Measurements from ENCODE around the gene VIPR2. TPM values are rescaled to one million over a fixed set of nuclear protein-coding genes. Genes with fewer than 3 reads are reported as not detected.

Gene VIPR2
- total RNA-seq, 4 donors from 2014 or later: 0.33 to 0.56 TPM; not detected in 2

DNA sequence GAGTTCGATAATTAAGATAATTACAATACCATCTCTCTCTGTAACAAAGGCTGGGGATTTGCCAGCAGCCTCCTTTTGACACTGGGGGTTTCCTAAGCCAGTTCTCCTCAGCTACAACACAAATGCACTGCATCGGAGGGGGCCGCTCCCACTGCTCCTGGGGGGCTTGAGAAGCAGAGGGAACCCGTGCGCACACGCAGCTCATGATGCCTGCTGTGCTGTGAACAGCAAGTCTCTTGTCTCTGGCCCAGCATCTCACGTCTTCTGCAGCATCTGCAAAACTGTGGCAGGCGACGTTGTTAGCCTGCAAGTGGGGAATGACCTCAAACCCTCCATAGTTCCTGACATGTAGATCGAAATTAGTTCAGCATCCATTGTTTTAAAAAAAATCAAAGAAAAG lies 5.5 kb downstream of the VIPR2 start:
- DNase-seq: no peak

DNA sequence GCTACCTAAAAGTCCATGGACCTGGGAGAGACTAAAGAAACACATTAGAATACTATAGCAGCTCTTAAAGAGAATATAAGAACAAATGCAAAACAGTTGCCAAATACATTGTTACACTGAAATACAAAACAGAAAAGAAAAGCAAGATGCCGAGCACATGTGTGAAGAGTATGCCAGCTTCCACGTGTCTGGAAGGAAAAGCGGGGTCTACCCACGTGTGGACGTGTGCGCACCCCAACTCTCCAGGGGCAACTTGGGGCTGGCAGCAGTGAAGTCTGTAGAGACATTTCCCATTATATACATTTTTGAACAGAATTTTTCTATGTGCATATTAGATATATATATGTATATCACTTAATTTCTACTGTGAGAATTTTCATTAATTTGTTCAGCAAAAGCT lies 6.2 kb downstream of the VIPR2 start:
- TF ChIP-seq POLR2A (IDR thresholded peaks at IDR 0.05): no peak
- TF ChIP-seq, protein P1, sequence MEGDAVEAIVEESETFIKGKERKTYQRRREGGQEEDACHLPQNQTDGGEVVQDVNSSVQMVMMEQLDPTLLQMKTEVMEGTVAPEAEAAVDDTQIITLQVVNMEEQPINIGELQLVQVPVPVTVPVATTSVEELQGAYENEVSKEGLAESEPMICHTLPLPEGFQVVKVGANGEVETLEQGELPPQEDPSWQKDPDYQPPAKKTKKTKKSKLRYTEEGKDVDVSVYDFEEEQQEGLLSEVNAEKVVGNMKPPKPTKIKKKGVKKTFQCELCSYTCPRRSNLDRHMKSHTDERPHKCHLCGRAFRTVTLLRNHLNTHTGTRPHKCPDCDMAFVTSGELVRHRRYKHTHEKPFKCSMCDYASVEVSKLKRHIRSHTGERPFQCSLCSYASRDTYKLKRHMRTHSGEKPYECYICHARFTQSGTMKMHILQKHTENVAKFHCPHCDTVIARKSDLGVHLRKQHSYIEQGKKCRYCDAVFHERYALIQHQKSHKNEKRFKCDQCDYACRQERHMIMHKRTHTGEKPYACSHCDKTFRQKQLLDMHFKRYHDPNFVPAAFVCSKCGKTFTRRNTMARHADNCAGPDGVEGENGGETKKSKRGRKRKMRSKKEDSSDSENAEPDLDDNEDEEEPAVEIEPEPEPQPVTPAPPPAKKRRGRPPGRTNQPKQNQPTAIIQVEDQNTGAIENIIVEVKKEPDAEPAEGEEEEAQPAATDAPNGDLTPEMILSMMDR (IDR thresholded peaks at IDR 0.05): no peak
- Histone ChIP-seq H3K27ac (no peak overlapping the region), H3K36me3 (no peaks in the 10 kb centered on the region), H3K4me1 (peaks cover under 1% of the 10 kb centered on the region in 2 donors), H3K4me3 (replicated peaks in 1 of 3) (no peak overlapping the region), H3K27me3 (peaks cover under 1% of the 10 kb centered on the region), H3K9me3 (no peaks in the 10 kb centered on the region)
- 93 to 94% methylated on average over 6 of the region's 6 CpGs for WGBS, 2 donors
- intact Hi-C loops (cut with DNase I): no loop called here
- no peak for DNase-seq

More for the DNA sequence above, 5.5 kb downstream of the VIPR2 start:
- Histone ChIP-seq H3K9me3 (no peaks in the 10 kb centered on the region), H3K36me3 (no peaks in the 10 kb centered on the region), H3K27me3 (peaks cover 7% of the 10 kb centered on the region), H3K4me1 (peaks cover 7% of the 10 kb centered on the region in 2 donors), H3K4me3 (replicated peaks in 1 of 3) (no peak overlapping the region), H3K27ac (no peak overlapping the region)
- intact Hi-C loops (cut with DNase I): no loop called here
- WGBS, 2 donors: 92 to 93% methylated on average over 10 of the region's 10 CpGs
- TF ChIP-seq, protein P1 (IDR thresholded peaks at IDR 0.05): no peak
- no peak for TF ChIP-seq POLR2A (IDR thresholded peaks at IDR 0.05)

DNA sequence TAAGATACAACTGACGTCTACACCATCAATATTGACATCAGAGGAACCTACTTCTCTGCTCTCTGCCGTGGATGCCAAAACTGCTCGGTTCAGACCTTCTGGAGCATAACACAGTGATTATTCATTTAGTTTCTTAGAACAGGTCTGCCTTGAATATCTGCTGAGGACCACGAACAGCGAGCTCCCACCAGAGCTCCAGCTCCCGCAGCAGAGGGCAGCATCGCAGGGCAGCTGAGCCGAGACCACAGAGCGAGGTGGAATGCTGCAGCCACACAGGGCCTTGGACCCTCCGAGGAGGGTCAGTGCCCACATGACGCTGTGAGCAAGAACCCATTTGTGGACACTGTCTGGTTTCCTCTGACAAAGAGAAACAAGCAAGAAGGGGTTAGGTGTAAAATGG lies 6.8 kb downstream of the VIPR2 start:
- TF ChIP-seq POLR2A (IDR thresholded peaks at IDR 0.05): no peak
- TF ChIP-seq, protein P1 (IDR thresholded peaks at IDR 0.05): no peak

DNA sequence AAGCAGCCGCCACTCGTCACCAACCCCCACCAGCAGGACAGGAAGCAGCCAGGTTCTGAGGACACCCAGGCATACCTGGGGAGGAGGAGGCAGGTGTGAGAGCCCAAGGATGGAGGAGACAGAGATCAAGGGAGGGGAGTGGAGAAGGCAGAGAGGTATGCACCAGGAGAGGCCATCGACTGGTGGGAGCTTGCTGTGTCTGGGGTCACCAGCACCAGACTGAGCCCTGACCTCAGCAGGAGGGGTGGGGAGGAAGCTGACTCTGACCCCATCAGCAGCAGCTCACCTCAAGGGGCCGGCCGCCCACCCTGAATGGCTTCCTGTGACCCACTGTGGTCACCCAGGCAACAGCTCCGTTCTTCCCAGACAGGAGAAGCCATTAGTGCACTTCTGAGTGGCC lies 7.8 kb downstream of the VIPR2 start:
- DNase-seq: no peak
- intact Hi-C loops (cut with DNase I): no loop called here
- H3K36me3 ChIP-seq: no peaks in the 10 kb centered on the region
- no peaks in the 10 kb centered on the region for H3K27me3 ChIP-seq
- H3K4me3 ChIP-seq (replicated peaks in 1 of 3): no peak overlapping the region
- no peaks in the 10 kb centered on the region for H3K4me1 ChIP-seq
- 50 to 51% methylated on average over 6 of the region's 6 CpGs for WGBS, 2 donors
- H3K27ac ChIP-seq: no peak overlapping the region
- no peak for TF ChIP-seq POLR2A (IDR thresholded peaks at IDR 0.05)
- TF ChIP-seq, protein P1 (IDR thresholded peaks at IDR 0.05): no peak
- no peaks in the 10 kb centered on the region for H3K9me3 ChIP-seq

More for the DNA sequence above, 6.8 kb downstream of the VIPR2 start:
- intact Hi-C loops (cut with DNase I): no loop called here
- no peak for DNase-seq
- Histone ChIP-seq H3K27me3 (no peaks in the 10 kb centered on the region), H3K9me3 (no peaks in the 10 kb centered on the region), H3K4me3 (replicated peaks in 1 of 3) (no peak overlapping the region), H3K36me3 (no peaks in the 10 kb centered on the region), H3K27ac (no peak overlapping the region), H3K4me1 (no peaks in the 10 kb centered on the region)
- WGBS, 2 donors: 89% methylated on average over 11 of the region's 11 CpGs

DNA sequence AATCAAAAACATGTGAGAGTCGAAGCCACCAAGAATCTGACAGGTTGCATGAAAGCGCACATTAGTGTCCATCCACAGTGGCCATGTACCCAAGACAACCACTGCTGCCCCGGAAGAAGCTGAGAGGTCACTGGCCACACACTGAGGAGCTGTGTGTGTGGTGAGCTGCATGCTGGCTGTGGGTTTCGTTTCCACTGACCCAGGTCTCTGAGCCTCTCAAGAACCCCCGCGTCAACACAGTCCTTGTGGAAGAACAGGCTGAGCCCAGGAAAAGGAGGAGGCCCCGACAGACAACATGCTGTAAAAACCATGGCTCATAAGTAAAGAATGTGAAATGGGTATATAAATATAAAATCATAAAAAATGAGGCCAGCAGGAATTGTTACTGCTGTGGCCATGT lies 8.2 kb downstream of the VIPR2 start:
- WGBS, 2 donors: 75 to 88% methylated on average over 6 to 7 of the region's 7 CpGs
- no peaks in the 10 kb centered on the region for H3K27me3 ChIP-seq
- no peak for DNase-seq
- no peak for TF ChIP-seq POLR2A (IDR thresholded peaks at IDR 0.05)
- TF ChIP-seq, protein P1 (IDR thresholded peaks at IDR 0.05): no peak
- no peaks in the 10 kb centered on the region for H3K36me3 ChIP-seq
- intact Hi-C loops (cut with DNase I): no loop called here
- H3K9me3 ChIP-seq: no peaks in the 10 kb centered on the region
- H3K27ac ChIP-seq: no peak overlapping the region
- no peaks in the 10 kb centered on the region for H3K4me1 ChIP-seq
- H3K4me3 ChIP-seq (replicated peaks in 1 of 3): no peak overlapping the region
